GM12864 (cell line): Measurements from ENCODE around the gene ATG13.
A peak's percentile ranks its signal among the peaks of the same experiment; 100 is the strongest.
"Not testable (repeated sequence)": the region's sequence is repeated elsewhere in the genome, so short reads cannot be mapped to it uniquely, and the experiment has no call there.

ENCODE experiments used
- DNase-seq: peaks from one replicate; pipeline ENCODE4 v3.0.0-alpha.2; 2011; ENCODE audit warnings: low read depth
- H3K4me3 ChIP-seq: 2 replicates; pipeline ENCODE4 v1.5.1; 2011; ENCODE audit warnings: mild to moderate bottlenecking, low read depth, low read length, control low read depth
- TF ChIP-seq, protein P1 (sequence below): IDR thresholded peaks from 2 replicates; pipeline ENCODE4 v1.5.1; 2011; ENCODE audit warnings: low read depth, mild to moderate bottlenecking, moderate library complexity, low read length, control low read depth, inconsistent platforms; ENCODE audit errors: missing control alignments

Gene ATG13

DNA sequence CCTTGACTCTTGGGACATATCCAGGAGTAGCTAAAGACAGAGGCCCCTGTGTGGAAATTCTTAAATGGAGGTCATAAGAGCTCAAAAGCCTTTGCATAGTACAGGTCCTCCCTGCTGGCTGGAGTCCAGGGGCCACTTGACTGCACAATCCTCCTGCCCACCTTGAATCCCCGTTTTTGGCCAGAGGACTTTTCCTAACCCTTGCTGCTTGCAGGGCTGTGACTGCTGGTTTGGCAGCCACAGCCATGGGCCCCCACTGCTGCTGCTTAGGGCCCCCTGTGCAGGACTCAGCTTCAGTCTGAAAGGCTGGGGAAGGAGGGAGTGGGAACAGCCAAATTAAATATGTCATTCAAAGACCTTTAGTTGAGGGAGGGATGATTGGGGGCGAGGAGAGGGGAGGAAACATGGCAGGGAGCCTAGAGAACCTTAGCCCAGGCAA lies 49.7 kb downstream of the ATG13 start:
- TF ChIP-seq, protein P1, sequence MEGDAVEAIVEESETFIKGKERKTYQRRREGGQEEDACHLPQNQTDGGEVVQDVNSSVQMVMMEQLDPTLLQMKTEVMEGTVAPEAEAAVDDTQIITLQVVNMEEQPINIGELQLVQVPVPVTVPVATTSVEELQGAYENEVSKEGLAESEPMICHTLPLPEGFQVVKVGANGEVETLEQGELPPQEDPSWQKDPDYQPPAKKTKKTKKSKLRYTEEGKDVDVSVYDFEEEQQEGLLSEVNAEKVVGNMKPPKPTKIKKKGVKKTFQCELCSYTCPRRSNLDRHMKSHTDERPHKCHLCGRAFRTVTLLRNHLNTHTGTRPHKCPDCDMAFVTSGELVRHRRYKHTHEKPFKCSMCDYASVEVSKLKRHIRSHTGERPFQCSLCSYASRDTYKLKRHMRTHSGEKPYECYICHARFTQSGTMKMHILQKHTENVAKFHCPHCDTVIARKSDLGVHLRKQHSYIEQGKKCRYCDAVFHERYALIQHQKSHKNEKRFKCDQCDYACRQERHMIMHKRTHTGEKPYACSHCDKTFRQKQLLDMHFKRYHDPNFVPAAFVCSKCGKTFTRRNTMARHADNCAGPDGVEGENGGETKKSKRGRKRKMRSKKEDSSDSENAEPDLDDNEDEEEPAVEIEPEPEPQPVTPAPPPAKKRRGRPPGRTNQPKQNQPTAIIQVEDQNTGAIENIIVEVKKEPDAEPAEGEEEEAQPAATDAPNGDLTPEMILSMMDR, result no peak
- H3K4me3 ChIP-seq, result no peak overlapping the region
- no peak for DNase-seq

DNA sequence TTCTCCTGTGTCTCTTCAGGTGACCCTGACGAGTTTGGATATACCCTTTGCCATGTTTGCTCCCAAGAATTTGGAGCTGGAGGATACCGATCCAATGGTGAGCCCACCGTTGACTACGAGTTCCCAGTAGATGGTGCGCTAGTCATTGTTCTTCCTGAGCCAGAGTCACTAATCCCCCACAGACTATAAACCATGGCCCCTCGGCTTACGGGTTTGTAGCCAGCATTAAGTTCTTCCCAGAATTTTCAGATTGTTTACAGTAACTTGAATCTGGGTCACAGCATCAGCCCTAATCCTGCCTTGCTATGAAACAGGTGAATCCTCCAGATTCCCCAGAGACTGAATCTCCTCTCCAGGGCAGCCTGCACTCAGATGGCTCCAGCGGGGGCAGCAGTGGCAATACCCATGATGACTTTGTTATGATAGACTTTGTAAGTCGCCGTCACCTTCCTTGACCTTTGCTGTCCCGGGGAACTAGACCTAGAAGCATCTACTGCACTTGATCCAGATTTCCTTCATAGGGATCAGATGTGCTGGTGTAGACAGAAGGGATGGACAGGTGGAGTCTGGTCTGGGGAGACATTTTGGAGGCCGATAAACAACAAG lies 51.2 kb downstream of the ATG13 start:
- no peak for DNase-seq
- no peak overlapping the region for H3K4me3 ChIP-seq
- TF ChIP-seq, protein P1, result no peak

DNA sequence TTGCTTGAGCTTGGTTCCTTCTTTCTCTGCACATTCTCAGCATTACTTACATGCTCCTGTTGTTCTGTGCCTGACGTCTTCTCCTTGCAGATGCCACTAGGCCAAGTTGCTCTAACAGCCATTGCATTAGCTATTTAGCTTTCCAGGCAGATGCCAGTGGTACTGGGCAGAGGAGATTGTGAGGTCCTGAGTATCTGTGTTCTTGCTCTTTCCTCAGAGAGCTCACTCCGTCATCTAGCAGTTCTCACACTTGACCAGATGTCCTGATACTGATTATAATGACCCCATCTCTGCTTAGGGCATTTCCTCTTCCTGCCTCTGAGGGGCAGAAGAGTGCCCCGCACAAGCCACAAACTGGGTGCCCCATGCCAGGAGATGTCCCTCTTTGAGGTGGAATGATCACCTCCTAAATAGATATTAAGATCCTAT lies 52.4 kb downstream of the ATG13 start:
- TF ChIP-seq, protein P1, result peak; percentile 40
- DNase-seq, result no peak
- no peak overlapping the region for H3K4me3 ChIP-seq

DNA sequence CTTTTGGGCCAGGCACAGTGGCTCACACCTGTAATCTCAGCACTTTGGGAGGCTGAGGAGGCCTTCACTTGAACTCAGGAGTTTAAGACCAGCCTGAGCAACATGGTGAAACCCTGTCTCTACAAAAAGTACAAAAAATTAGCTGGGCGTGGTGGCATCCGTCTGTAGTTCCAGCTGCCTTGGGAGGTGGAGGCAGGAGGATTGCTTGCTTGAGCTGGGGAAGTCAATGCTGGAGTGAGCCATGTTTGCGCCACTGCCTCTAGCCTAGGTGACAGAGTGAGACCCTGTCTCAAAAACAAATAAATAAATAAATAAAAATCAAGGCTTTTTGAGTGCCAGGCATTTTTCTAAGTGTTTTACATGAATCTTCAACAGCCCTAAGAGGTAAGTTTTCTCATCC lies 53.2 kb downstream of the ATG13 start:
- not testable (repeated sequence) for DNase-seq, H3K4me3 ChIP-seq

DNA sequence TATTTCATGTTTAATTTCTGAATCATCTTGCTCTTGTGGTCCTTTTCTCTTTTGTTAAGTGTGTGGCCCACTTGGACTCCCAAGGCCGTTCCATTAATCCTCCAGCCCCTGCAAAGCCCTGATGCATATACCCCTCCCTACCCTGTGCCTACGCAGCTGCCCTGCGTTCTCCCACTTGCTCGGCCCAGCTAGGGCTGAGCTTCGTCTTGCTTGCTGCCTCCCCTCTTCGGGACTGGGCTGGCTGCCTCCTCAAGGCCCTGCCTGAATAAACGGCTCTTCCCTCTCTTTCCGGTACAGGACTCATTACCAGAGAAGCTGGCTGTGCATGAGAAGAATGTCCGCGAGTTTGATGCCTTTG lies 54.6 kb downstream of the ATG13 start:
- TF ChIP-seq, protein P1, result no peak
- H3K4me3 ChIP-seq, result no peak overlapping the region
- no peak for DNase-seq

DNA sequence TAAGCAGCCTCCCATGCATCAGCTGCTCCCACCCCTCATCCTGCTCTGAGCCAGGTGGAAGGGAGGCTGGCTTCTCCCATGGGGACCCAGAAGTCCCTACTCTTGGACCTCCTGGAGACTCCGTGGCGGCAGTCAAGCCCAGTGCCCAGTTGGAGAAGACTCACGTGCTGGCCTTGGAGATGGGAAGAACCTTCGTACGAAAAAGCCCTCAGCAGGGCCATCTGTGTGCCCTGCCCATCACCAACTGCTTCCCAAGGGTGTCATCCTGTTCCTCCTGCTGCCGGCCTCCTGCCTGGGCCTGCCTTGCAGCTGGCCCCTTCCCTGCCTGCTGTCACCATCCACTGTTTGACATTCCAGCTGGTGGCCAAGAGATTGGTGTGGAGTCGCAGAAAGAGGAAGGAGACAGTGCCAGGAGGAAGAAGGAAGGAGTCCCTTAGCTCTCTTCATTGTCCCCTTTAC lies 55.1 kb downstream of the ATG13 start:
- no peak for DNase-seq
- H3K4me3 ChIP-seq, result no peak overlapping the region
- TF ChIP-seq, protein P1, result no peak

DNA sequence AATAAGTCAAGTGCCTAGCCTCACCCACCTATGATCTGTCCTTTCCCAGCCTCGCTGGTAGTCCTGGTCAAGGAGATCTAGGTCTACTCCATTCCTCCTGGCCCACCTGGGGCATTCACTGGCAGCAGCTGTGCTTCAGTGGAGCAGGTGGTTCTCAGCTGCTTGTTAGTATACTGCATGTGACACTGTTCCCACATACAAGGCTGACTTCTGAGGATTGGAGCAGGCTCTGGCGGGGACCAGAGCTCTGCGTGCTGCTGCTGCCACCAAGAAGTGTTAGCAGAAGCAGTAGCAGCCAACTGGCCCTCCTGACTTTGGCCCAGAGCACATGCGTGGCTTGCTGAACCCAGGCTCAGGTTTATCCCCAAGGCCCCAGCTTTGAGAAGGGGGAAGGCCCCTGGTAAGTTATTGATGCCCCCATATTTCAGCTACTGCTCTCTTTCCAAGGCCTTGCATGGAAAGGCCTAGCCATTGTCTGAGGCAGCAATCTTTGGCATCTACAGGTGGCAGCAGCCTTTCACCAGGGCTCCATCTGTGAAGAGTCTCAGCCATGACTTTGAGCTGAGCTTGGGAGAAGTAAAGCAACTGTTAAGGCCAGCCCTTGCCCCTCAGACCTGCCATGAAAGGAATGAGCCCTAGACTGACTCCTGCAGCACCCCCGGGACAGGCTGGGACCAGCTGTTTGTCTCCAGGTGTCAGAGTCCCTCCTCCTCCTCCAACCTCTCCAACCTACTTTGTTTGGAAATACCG lies 56.5 kb downstream of the ATG13 start:
- TF ChIP-seq, protein P1, result no peak
- no peak overlapping the region for H3K4me3 ChIP-seq
- no peak for DNase-seq
